Measurements from ENCODE around the gene SNTN. TPM values are rescaled to one million over a fixed set of nuclear protein-coding genes. Genes with fewer than 3 reads are reported as not detected.
"Not testable (repeated sequence)": the region's sequence is repeated elsewhere in the genome, so short reads cannot be mapped to it uniquely, and the experiment has no call there.

The SNTN gene
- total RNA-seq = not detected

DNA sequence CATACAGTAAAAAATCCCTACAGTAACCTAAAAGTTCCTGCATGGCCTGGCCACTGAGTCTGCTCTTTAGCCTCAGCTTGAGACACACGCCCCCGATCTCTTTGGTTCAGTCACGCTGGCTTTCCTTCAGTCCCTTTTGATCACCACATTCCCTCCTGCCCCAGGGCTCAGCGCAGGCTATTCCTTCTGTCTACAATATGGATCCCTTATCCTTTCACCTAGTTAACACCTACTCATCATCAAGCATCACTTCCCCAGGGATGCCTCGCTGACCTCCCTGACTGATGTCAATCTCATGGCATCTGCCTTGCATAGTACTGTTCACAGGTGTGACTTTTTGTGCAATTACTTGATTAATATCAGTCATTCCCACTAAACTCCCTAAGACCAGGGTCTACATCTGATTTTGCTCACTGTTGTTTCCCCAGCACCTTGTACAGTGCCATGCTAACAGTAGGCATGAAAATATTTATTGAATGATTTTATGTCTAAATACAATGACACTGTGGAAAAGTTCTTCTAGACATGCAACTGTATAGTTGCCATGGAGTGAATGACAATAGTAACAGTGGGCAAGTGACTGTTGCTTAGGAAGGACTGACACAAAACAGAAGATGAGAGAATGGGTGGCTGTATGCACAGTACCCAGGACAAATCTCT lies at the start of gene SNTN:
Gene SNTN, plus strand, starts transcription at position 610 of the 660 bp plus-strand sequence. Its CDS starts 13 bp downstream, at position 623.
- no peak for DNase-seq

DNA sequence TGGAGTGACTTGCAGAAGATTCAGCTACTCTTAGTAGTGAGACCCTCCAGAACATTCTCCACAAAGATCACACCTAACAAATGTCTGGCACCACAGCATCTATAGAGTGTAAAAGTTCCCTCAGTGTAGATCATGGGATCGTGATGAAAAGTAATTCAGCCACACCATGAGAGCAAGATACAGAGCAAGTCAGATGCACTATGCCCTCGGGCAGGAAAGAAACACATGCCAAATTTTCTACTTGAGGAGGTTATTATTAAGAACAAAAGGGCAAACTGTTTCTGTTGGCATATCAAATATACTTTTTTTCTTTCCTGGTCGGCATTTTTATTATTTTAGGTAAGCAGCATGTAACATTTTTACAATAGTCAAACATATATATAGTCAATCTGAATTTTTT lies 44.8 kb upstream of the SNTN start:
- no peak for DNase-seq

DNA sequence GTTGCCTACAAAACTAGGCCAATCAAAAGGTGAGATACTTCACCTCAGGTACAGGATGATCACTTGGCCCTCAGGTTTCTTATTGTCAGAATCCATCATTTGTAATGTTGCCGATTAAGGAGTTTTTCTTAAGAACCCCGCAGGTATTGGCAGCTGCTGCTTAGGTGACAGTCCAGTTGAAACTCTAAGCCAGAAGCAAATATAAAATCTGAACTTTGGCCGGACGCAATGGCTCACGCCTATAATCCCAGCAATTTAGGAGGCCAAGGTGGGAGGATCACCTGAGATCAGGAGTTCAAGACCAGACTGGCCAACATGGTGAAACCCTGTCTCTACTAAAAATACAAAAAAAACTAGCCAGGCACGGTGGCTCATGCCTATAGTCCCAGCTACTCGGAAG lies 43.1 kb upstream of the SNTN start:
- DNase-seq = no peak

DNA sequence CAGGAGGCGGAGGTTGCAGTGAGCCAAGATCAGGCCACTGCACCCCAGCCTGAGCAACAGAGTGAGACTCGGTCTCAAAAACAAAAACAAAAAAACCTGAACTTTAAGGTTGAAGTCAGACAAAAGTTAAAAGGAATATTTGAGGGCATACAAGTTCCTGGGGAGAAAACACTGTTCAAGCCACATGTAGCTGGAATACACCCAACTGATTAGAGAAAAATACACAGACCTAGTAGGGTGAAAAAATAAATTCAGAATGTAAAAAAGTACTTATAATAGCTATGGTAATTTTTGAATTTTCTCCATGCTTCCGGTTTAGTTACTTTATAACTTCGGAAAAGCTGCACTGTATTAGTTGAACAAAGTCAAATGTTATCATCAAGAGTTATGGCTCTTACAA lies 42.6 kb upstream of the SNTN start:
- no peak for DNase-seq

DNA sequence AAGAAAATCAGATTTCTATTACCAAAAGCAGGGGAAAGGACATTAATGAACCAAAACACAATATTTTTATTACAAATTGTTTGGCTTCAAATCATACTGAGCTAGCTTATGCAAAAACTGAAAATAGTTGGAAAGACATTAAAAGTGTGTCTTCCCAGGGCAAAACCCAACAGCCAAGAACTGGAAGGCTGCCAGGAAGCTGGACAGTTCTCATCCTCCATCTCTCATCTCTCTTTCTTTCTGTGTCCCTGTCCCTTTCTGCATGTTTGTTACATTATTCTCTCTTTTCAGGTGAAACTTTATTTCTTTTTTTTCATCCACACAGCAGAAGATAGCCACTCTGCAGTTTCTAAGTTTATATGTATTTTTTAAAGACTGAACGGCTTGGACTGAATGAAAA lies 41.1 kb upstream of the SNTN start:
- no peak for DNase-seq

DNA sequence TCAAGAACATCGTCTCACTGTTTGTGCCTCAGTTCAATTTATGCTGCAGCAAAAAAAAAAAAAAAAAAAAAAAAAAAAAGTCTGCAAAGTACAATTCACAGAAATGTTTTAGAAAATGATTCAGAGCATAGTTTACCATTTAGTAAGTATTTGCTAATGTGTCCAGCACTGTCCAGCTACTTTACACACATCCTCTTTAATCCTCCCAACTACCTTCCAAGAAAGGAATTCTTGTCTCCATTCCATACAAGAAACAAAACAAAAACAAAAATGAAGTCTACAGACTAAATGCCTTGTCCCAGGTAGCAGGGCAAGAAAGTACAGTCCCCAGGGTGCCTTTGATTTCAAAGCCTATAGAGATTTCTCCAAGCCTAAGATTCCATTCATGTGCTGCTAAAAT lies 38.9 kb upstream of the SNTN start:
- no peak for DNase-seq

DNA sequence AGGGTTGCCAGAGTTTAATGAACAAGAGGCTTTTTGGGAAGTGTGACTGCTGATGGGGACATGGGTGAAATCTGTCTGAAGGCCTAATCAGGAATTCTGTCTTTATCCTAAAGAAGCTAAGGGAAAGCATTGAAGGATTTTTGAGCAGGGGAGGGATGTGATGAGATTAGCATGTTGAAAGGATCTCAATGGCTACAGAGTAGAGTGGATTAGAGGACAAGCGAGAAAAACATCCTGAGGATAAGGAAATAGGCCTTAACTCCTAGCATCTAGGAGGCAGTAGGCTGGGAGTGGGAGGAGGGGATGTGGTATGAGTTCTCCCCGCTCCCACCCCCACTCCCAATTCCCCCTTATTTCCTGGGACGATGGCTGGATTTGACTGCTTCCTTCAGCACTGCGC lies 35.1 kb upstream of the SNTN start:
- DNase-seq = no peak

DNA sequence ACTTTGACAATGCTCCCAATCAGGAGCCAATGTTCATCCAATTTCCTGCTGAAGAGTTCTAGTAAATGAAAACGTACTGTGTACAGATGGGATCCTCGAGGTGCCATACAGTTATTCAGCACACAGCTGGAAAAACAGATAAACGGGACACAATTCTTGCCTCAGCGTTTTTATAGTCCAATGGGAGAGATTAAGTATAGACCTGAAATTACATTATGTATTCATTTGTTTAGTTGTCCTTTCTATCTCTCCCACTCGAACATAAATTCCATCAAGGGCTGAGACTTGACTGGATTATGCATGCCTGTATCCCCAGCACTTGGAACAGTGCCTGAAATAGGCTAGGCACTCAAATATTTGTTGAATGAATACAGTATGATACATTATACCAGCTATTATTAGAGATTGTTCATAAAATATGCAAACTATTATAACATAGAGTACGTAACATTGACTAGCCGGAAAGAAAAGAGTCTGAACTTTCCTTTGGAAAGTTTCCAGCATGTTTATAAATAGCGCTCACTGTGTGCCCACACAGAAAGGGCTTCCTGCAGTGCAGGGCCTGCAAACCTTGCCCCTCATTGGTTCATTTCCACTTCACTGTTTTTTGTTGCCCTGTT lies 27.4 kb upstream of the SNTN start:
- no peak for DNase-seq

DNA sequence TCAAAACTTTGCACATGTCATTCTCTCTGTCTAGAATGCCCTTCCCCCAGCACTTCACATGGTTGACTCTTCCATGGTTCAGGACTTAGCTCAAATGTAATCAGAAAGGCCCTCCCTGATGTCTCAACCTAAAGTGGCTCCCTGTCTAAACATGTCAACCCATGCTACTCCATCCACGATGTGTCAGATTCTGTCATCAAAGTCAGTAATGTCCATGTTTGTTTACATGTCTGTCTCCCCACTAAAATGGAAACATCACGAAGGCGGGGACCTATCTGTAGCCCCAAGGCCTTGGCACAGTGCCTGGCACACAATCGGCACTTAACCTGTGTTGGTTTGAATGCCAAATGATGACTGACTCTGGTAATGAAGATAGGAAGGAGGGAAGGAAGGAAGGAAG lies 20.8 kb upstream of the SNTN start:
- DNase-seq = no peak

DNA sequence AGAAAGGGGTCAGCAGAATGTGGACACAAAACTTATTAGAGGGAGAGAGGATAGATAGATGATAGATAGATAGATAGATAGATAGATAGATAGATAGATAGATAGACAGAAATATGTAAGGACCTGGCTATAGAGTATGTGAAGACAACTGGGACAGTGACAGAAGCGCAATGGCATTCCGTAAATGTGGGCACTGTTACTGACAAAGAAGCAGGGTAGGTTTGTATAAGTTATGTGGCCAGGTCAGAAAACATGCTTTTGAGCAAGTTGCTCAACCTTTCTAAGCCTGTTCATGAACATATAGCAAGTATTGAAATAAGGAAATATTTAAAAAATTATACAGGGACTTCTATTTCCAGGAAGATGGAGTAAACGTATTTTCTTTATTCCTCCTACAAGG lies 17.3 kb upstream of the SNTN start:
- DNase-seq = no peak

DNA sequence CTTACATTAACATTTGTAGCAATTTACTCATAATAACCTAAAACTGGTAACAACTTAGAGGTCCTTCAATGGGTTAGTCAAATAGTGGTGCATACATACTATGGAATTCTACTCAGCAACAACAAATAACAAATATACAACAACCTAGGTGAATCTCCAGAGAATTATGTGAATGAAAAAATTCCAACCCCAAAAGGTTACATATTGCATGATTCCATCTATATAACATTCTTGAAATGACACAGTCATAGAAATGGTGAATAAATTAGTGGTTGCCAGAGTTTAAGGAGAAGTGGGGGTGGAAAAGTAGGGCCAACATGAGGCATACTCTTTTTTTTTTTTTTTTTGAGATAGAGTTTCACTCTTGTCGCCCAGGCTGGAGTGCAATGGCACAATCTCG lies 12.7 kb upstream of the SNTN start:
- DNase-seq = no peak

DNA sequence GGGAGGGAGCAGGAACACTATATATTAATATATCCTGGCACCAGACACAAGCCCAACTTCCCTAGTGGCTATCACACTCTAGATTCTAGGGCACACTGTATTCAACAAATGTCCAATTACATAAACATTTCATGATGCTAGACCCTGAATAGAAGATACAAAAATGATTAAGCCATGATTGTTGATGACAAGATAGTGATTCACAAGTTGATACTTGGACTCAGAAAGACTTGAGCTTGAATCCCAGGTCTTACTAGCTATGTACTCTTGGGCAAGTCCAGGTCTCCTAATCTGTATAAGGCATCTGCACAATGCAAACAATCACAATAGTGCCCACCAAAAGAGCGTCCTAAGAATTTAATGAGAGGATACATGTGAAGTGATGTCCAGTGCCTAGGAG lies 10.0 kb upstream of the SNTN start:
- no peak for DNase-seq

DNA sequence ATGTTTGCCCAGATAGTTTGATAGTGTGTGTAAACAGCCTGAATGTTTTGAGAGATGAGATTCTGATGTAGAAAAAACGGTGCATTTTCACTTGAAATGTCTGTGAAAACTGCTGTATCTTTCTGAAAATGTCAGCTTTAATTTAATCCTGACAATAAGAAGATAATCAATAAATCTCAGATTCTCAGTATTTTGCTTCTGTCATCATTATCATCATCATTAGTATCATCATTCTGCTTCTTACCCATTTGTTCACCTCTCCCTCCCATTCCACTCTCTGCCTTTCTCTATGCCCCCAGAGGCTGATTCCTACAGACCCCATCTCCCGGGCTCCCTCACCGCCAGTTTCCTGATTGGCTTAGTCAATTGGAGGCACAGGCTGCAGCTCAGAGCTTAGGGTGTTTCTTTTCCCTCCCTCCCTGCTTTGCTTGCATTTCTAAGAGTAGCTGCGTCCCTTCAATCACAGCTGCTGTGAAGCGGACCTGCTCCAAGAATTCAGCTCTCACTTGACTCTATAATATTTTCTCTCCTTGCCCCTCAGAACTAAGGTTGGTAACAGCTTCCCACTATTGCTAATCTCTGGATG lies 8.2 kb upstream of the SNTN start:
- no peak for DNase-seq

DNA sequence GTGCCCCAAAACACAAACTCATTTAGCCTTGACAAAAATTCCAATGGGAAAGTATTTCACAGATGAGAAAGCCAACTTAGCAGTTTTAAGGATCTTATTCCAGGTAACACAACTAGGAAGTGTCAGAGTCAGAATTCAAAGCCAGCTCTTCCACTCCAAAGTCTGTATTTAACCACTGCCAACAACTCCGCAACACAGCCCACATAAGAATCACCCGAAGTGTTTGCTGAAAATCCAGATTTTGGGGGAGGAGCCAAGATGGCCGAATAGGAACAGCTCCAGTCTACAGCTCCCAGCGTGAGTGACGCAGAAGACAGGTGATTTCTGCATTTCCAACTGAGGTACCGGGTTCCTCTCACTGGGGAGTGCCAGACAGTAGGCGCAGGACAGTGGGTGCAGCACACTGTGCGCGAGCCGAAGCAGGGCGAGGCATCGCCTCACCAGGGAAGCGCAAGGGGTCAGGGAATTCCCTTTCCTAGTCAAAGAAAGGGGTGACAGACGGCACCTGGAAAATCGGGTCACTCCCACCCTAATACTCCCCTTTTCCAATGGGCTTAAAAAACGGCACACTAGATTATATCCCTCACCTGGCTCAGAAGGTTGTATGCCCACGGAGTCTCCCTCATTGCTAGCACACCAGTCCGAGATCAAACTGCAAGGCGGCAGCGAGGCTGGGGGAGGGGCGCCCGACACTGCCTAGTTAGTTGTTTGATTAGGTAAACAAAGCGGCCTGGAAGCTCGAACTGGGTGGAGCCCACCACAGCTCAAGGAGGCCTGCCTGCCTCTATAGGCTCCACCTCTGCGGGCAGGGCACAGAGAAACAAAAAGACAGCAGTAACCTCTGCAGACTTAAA lies 7.3 kb upstream of the SNTN start:
- DNase-seq = not testable (repeated sequence)

DNA sequence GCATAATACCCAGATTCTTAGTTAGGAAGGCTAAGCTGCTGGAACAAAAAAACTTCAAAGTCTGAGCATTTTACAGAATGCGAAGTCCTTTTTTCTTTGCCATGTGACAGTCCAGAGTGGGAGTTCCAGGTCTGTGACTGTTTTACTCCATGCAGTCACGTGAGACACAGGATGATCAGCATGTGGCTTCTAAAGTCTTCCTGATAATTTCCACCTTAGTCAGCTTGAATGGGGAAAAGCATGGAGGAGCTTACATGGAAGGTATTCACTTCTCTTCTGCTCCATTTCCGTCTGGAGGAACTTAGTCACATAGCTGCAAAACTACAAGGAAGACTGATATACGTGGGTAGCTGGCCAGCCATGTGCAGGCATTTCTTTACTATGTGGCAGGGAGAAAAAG lies 1.7 kb downstream of the SNTN start:
- no peak for DNase-seq

DNA sequence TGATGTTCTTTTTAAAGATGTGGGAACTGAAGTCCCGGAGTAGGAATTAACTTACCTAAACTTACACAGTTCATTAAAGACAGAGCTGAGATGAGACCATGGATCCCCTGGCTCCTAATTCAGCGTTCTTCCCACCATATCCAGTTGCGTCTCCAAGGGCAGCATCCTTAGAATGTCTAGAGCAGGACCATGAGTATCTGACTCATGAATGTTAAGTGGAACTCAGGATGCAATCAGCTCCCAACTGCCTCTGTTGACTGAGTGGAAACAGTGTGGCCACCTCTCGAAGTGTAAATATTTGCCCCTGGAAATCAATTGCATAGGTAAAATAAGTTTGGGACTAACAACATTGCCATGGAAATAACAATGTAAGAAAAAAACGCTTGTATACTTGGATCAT lies 2.5 kb downstream of the SNTN start:
- no peak for DNase-seq

DNA sequence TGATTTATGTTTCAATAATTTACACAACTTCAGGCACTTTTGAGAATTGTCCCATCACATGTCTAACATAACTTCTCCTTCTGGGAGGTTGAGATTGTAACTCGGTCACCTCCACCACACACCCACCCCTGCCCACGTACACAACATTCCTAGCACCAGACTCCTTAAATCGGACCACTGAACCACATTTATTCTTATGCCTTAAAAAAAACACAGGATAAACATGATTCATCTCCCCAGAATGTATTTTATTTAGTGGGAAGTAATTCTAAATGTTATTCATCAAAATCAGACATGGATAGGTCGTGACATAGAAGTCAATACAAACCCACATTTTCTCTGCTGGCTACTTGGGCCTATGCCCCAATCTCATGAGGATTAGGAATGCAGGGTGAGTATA lies 3.0 kb downstream of the SNTN start:
- no peak for DNase-seq

DNA sequence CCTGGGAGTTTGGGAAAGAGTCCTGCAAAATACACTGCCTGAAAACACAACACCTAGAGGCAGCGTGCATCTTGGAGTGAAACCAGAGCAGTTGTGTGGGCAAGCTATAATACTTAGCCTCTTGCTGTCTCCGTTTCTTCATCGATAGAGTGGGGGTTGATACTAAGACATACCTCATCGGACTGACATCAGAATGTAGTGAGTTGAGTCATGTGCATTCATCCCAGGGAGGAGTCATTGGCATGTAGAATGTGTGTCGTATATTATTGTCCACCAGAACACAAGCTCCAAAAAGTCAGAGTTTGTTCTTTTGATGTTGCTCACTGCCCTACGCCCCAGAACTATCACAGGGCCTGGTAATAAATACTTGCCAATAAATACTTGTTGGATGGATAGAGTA lies 4.3 kb downstream of the SNTN start:
- no peak for DNase-seq

DNA sequence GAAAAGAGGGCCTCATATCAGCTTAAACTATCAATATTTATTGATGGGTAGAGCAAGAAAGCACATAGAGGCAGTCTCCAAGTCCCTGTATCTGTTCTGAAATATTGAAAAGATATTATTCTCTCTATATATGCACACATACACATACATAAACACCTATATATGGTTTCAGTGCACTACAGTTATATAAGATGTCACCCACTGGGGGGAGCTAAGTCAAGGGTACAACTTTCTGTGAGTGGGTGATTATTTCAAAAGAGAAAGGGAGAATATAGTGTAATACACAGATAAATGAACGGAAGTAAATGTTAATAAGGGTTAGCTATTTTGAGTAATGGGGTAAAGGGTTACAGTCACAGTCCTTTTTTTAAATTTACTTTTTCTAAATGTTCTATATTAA lies 8.8 kb downstream of the SNTN start:
- no peak for DNase-seq

DNA sequence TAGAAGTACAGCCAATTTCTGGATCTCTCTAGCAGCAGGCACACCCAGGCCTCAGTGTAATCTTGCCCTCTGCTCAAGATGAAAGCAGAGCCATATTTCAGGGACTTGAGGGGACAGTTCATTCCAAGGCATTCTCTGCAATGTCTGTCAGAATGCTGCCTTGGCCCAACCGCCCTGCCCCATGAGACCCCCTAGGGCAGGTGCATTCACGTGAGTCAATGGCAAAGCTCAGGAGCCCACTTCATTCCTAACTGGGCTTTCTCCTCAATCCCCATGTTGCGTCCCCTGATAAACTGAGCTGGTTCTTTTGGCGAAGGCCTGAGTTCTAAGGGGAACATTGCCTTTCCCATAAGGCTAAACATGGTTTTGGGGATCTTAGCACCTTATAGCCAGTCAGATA lies 9.5 kb downstream of the SNTN start:
- no peak for DNase-seq

DNA sequence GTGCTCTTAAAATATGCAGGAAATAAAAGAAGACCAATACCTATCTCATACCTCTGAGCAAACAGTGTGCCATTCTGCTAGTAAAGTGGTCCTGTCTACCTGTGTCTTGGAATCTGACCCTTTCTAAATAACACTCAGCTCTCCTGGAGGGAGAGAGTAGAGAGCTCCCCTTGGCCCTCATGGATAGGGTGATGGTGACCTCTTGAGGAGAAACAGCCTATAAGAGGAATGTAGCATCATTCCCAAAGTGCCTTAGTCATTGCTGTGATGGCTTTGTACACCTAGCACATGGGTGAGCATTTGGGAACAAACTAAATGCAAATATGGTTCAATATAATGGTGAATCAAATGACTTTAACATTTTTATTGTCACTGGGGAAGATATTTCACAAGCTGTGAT lies 10.0 kb downstream of the SNTN start:
- no peak for DNase-seq

DNA sequence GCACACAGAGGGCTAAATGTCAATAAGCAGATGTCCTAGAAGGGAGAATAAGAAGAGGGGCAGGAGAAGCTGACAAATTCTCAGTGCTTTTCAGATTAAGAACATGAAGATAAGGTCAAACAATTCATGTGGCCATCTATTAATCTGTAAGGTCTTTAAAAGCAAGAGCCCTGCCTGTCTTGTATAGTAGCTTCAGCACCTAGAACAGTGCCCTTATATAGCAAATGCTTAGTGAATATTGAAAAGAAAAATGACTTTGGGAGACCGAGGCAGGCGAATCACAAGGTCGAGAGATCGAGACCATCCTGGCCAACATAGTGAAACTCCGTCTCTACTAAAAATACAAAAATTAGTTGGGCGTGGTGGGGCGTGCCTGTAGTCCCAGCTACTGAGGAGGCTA lies 18.1 kb downstream of the SNTN start:
- DNase-seq = no peak

DNA sequence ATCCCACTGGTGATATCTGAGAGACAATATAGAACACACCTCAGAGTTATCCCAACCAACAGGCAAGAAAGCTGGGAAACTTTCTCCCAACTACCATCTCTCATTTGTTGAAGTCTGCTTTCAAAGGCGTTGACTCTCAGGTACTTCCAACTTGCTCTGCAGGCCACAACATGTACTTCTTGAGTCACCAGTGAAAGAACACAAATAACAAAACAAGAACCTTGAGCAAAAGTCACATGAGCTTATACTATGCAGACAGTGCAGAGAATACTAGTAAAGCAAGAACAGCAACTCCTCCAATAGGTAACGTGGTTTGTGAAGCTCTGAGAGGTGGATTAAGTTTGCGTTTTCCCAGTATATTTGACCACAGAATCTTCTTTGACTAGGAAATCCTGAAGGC lies 20.6 kb downstream of the SNTN start:
- DNase-seq = no peak

Data from occipital lobe (tissue), 2 donors.